SU-DHL-6 (cell line): ENCODE results near the gene CDC42EP5.

Source experiments
- EZH2phosphoT487 ChIP-seq: fragments of 200-600 bp; sonication (generic), shearing (Covaris generic); conservative IDR thresholded peaks from 2 replicates; pipeline ENCODE4 v1.6.1; 2018; ENCODE audit warnings: mild to moderate bottlenecking, antibody characterized with exemption, low read length, moderate library complexity, mixed read lengths
- TF ChIP-seq, protein P1 (sequence below): fragments of 200-600 bp; sonication (generic); IDR thresholded peaks from one replicate; pipeline ENCODE4 v1.5.1; 2017; ENCODE audit warnings: antibody characterized with exemption, mild to moderate bottlenecking, low read length, moderate library complexity; ENCODE audit not compliant: insufficient read depth, poor library complexity, severe bottlenecking

DNA sequence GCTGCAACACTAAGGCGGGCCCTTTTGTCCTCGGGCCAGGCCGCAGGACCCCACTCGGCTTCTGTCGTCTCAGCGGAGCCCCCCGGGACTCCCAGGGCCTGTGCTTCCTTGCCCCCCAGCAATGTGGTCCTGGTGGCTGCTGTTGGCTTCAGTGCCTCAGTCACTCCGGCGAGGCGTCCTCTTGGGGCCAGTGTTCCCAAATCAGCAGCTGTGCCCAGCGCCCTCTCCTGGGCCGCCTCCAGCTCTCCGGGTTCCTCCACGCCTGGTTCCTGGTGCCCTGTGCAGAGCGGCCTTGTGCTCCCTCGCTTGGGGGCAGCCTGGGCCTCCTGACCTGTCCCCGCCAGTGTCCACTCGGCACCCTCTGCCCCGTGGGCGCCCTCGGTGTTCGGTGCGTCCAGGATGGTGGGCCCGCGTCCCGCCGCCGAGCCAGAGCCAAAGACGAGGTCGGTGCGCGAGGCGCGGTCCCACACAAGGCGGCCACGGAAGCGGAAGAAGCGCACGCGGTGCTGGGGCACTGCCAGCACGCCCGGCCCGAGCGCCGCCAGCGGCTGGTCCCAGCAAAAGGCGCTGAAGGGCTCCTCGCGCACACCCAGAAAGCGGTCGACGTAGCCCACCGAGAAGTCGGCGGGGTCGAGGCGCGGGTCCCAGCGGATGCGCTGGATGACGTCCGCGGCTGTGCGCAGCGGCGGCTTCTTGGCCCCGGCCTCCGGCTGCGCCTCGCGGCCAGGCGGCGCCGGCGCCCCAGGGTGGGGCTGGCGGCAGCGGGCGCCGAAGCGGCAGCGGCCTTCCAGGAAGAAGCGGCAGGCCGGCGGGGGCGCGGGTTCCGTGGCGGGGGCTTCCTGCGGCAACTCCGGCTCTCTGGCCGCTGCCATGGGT, 10.2 kb downstream of the CDC42EP5 start:
- TF ChIP-seq, protein P1, sequence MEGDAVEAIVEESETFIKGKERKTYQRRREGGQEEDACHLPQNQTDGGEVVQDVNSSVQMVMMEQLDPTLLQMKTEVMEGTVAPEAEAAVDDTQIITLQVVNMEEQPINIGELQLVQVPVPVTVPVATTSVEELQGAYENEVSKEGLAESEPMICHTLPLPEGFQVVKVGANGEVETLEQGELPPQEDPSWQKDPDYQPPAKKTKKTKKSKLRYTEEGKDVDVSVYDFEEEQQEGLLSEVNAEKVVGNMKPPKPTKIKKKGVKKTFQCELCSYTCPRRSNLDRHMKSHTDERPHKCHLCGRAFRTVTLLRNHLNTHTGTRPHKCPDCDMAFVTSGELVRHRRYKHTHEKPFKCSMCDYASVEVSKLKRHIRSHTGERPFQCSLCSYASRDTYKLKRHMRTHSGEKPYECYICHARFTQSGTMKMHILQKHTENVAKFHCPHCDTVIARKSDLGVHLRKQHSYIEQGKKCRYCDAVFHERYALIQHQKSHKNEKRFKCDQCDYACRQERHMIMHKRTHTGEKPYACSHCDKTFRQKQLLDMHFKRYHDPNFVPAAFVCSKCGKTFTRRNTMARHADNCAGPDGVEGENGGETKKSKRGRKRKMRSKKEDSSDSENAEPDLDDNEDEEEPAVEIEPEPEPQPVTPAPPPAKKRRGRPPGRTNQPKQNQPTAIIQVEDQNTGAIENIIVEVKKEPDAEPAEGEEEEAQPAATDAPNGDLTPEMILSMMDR, result no peak
- no peak for TF ChIP-seq EZH2phosphoT487
